NCI-H524 (cell line): ENCODE measurements around the gene CTBP2.

ENCODE experiments used
- DNase-seq, 2 experiments: peaks; one replicate each; lab custom pipeline; 2025; lab: John Stamatoyannopoulos, UW

CTBP2 gene

DNA sequence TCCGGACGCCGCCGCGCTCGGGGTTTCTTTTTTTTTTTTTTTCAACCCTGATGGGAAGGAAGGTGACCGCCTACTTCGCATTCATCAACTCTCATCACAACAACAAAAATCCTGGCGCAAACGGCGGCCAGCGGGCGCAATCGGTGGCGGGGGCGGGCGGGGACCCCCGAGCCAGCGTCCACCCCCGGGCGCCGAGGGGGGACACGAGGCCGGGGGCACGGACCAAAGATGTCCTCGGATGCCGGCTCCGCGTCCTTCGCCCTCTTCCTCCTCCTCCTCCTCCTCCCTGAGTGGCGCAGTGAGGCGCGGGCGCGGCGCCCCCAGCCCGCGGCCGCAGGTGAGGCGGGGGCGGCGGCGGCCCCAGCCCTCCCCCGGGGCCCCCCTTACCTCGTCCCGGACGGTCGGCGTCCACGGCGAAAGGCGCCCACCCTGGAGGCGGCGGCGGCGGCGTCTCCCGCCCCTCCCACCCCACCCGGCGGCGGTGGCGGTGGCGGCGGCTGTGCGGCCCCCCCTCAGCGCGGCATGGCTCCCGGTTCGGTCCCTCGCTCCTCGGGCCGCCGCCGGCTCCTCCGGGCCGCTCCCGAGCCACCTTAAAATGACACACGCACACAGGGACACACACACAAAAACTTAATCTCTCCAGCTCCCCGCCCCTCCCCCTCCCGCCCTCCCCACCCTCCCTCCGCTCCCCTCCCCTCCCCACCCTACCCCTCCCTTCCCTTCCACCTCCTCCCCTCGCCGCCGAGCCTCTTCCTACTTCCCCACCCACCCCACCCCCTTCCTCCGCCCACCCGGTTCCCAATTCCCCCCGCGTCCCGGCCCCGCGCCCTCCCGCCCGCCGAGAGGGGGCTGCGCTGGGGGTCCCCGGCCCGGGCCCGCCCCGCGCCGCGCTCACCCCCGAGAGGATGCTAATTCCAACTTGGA is at the start of gene CTBP2:
Gene CTBP2, minus strand, starts transcription at position 632 of the 924 bp plus-strand sequence.
- peak in 1 of 2 experiments; percentile 33 for DNase-seq

DNA sequence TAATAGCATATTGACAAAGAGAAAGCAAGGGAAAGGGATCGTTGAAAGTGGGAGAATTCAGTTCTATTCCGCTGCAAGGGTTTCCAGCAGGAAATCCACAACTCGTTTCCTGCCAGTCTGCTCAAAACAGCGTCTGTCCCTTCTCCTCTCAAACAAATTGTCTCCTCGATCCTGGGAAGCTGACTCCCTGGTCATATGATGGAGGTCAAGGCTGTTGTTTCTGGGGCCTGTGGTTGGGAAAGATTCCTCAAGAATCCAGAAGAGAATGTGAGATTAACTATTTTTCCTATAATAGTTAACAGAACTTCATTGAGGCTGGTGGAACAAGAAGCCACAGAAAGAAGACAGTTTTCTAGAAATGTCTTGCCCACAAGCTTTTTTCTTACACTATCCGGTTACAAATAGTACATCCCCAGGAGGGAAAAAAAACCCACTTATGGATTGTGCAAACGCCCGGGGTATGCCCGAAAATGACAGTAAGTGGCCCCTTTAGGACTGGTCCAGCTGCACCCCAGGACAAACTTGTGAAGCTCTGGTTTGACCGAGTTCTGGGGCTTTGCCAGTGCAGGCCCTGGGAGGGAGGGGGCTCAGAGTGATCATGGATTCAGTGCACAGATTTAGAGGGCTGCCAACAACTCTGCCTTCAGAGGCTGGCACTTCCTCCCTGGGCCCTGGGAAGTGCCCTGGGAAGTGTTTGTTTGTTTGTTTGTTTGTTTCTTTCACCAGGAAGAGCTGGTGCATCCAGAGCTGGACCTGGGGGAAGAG is 49.4 kb upstream of the CTBP2 start:
- no peak for DNase-seq

DNA sequence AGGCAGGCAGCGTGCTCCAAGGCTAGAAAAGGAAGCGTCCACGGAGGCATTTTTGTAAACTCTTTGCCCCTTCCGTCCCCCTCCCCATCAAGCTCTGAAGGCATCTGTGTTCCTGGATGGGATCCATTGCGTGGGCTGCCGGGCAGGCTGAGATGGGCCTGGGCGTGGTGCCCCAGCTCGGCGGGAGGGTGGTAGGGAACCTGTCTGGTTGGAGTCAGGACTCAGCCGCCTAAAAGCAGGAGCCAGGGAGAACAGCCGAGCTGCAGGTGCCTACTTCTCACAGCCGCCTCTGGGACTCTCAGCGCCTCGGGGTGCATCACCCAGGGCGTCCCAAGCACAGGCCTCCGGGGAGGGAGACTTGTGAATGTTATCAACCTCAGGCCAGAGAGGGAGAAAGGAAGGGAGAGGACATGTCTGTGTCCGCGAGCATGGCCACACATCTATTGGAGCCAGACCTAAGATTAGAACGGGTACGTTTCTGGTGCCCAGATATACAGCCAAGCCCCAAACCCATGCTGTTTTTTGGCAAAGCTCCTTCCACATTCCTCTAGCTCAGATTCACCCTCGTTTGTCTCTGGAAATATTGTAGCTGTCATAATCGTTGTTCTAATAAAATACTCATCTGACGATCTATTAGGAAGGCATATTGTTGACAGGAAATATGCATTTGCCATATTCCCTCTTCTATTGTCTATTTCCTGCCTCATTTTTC is 48.6 kb upstream of the CTBP2 start:
- no peak for DNase-seq

DNA sequence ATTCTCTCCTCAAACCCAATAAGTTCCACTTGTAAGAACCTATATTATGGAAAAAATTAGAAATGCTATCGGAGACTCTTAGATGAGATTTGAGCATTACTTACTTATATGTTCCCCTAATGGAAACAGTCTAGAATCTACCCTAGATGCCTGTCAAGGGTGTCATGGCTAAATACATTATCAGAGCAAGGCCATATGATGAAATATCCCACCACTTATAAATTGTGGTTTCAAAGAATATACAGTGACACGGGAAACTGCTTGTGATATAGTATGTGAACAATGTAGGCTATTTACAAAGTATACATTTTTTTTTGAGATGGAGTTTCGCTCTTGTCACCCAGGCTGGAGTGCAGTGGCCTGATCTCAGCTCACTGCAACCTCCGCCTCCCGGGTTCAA is 46.3 kb upstream of the CTBP2 start:
- DNase-seq, result no peak

DNA sequence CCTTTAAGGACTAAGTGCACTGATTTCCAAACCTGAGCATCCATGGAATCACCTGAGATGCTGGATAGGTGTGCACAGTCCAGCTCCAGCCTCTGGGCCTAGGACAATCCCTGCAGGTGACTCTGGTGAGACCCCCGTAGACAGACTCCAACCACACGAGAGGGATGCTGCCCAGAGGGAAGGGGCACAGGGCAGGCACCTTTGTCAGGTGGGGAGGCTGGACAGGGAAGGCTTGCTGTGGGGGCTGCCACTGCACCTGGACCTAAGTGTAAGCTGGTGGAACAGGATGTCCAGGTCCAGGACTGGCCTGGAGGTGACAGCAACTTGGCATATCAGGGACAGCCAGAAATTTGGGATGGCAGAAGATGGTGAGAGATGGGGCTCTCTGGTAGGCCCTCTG is 45.1 kb upstream of the CTBP2 start:
- no peak for DNase-seq

GRCh38 chr10:125204400-125204799 is 44.0 kb upstream of the CTBP2 start:
- DNase-seq, result no peak

- no peak for DNase-seq
Observed at GRCh38 chr10:125203186-125203800, 42.9 kb upstream of the CTBP2 start.

DNA sequence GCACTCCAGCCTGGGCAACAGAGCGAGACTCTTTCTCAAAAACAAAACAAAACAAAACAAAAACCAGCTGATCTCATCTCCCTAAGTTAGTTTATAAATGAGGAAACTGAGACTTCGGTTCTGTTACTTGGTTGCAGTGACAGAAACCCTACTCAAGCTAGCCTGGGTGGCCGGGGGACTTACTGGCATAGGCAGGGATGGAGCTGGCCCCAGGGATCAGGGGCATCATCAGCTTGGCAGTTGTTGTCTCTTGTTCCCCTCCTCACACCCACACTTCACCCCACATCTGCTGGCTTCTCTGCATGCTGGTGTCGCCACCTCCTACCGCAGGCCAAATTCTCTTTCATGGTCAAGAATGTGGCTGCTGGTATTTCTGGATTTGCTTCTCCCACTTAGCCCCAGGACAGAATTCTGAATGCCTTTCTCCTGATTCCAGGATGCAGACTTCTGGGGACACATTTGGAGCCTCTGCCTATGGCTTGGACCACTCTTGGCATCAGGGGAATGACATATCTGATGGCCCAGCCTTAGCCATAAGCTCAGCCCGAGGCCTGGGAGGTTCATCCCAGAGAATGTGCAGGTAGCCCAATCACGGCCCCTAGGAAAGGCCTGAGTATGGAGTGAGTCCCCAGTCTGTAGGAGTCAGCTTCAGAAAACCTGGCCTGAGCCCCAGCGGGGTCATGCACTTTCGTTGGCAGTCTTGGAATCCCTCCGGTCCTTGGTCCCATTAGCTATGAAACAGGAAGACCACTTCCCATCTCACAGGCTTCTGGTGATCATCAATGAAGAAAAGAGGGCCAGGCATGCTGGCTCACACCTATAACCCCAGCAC is 41.6 kb upstream of the CTBP2 start:
- no peak for DNase-seq

DNA sequence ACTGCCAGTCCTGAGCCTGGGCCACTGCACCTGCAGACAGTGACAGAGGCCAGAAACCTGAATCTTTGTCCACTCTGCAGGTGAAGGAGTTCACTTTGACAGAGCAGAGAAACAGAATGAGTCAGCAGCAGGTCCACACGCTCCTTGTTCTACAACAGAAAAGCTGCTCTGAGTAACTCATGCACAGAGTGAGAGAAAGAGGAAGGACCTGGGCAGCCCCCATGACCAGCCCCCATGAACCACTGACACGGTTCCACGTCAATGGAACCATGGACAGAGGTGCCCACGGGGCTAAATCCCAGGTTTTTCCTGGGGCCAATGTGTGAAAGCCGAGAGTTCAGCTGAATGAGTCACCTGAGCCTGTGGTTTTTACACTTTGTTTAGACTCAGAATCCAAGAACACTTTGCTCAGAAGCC is 40.8 kb upstream of the CTBP2 start:
- no peak for DNase-seq

DNA sequence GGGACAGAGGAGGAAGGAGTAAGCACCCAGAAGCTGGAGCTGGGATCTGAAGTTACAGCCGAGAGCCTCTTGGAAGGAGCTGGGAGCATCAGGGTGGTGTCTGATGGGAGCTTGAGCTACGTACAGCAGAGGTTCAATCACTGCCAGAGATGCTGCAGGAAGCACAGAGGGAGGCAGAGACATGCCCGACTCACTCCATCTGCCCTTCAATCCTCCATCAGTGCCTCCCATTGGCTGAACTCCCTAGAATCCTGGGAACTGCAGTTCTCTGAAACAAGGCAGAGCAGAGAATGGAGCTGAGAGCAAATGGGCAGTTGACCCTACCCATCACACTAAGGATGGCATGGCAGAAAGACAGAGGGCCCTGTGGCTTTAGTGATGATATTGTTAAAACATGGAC is 40.0 kb upstream of the CTBP2 start:
- no peak for DNase-seq

GRCh38 chr10:125199270-125199669 is 38.9 kb upstream of the CTBP2 start:
- DNase-seq, result no peak

- no peak for DNase-seq
Observed at GRCh38 chr10:125194814-125195213, 34.5 kb upstream of the CTBP2 start.

DNA sequence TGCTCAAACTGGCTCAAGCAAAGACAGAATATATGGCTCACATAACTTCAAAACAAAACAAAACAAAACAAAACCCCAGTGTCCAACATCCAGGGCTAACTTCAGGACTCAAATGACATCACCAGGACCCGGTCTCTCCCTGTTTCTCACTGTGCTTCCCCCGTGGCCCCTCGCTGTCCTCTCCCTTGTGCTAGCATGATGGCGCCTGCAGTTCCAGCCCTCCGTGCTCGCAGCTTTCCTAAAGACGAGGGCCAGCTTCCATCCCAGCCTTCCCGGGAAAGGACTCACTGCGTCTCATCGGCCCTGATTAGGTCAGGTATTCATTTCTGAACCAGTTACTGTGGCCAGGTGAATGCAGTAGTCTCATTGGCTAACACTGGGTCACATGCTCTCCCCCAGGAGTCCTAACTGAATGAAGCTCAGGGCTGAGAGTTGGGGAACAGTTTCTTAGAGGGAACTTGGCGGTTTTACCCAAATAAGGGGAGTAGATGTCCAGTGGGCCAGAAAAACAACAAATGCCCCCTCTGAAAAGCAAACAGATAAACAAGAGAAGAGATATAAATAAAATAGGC is 33.0 kb upstream of the CTBP2 start:
- no peak for DNase-seq

- DNase-seq, result no peak
Observed at GRCh38 chr10:125192620-125193019, 32.3 kb upstream of the CTBP2 start.

GRCh38 chr10:125192005-125192404 is 31.6 kb upstream of the CTBP2 start:
- no peak for DNase-seq

DNA sequence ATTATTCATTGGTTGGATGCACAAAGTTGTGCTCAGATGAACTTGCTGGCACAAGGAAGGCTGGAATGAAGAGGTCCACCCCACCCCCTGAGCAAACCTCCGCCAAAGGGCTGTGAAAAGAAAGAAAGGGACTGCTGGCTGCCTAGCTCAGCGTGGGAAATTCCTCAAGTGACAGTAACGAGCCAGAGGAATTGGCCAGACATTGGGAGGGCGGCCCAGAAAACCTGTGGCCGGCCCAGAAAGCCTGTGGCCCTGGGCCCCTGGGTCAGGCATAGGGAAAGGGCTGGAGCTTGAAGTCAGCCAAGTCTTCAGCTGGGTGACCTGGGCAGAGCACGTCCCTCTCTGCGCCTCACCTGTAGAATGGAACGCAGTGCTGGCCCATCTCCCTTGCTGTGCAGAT is 30.6 kb upstream of the CTBP2 start:
- no peak for DNase-seq

DNA sequence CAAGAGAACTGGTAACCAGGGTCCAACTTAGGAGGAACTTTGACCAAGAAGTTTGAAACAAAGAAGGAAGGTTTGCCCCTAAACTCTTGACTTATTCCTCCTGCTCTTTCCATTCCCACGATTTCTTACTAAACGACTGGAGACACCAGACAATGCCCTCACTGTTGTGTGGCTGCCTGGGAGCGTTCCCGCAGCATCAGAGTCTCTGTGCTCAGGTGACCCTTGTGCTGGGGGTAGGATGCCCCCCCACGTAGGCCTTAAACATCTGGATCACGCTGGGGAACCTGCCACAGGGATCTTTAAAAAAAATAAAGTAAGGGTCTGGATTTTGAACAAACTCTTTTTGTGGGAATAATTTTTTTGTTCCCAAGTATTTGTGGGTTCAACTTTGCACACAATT is 30.1 kb upstream of the CTBP2 start:
- no peak for DNase-seq

GRCh38 chr10:125189162-125189561 is 28.8 kb upstream of the CTBP2 start:
- no peak for DNase-seq

DNA sequence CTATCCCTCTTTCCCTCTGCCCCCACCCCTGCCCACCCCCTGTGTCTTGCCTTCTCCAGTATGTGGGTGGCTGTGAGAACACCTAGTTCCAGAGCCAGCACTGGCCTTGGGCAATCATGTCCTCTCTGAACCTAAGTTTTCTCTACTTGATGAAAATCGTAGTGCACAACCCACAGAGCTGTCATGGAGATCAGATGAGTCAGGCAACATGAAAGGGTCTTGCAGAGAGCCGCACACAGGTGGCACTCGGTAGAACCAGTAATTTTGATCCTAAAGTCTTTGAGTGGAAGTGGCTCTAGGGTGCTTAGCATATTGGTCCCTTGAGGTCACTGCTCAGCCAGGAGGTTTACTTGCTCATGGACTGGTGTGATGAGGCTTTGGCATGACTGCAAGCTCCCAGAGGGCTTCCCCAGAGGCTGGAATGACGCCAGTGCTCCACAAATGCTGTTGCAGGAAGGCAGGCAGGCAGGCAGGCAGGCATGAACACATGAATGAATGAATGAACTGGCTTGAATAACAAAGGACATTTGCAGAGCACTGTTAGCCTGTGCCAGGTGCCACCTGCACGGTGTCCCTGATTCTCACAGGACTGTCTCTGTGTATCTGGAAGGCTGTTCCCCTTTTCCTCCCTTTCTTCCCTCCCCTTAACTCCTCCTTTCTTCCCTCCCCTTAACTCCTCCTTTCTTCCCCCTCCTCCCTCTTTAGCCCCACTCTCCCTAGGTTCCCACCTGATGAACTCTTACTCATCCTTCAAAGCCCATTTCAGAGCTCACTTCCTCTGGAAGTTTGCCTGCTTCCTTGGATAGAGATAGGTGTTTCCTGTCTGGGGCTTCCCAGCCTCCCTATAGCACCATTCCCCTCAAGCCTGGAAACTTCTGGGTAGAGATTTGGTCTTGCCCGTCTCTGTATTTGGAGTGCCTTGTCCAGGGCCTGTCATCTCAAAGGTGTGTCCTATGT is 27.2 kb upstream of the CTBP2 start:
- DNase-seq, result no peak
